A549 (cell line): ENCODE results near the gene IGFBP2.

Source experiments
- CBX8 ChIP-seq: fragments of 200-600 bp; sonication (generic); IDR thresholded peaks from 2 replicates; pipeline ENCODE4 v1.6.1; 2016
- HOXA7 ChIP-seq: fragments of 250-450 bp; sonication (Bioruptor Pico); IDR thresholded peaks from 2 replicates; pipeline ENCODE4 v1.5.0; 2020; ENCODE audit warnings: mild to moderate bottlenecking, moderate library complexity
- HOXB13 ChIP-seq: fragments of 250-450 bp; sonication (Bioruptor Pico); IDR thresholded peaks from 2 replicates; pipeline ENCODE4 v1.5.0; 2020; ENCODE audit warnings: low read depth, mild to moderate bottlenecking, moderate library complexity
- POLR2A ChIP-seq: IDR thresholded peaks from 2 replicates; pipeline ENCODE4 v1.6.1; 2012; ENCODE audit warnings: mild to moderate bottlenecking, low read length
- POLR2AphosphoS2 ChIP-seq: conservative IDR thresholded peaks from 2 replicates; pipeline ENCODE4 v1.6.1; 2012; ENCODE audit warnings: low read length, improper control_type of control experiment, inconsistent platforms
- TF ChIP-seq, protein P1 (sequence below): IDR thresholded peaks from 2 replicates; pipeline ENCODE4 v1.6.1; 2012
- TF ChIP-seq, protein P2 (sequence below): fragments of >200 bp; sonication (Bioruptor Twin); formaldehyde crosslinking; IDR thresholded peaks from 3 replicates; pipeline ENCODE4 v1.5.1; 2016

DNA sequence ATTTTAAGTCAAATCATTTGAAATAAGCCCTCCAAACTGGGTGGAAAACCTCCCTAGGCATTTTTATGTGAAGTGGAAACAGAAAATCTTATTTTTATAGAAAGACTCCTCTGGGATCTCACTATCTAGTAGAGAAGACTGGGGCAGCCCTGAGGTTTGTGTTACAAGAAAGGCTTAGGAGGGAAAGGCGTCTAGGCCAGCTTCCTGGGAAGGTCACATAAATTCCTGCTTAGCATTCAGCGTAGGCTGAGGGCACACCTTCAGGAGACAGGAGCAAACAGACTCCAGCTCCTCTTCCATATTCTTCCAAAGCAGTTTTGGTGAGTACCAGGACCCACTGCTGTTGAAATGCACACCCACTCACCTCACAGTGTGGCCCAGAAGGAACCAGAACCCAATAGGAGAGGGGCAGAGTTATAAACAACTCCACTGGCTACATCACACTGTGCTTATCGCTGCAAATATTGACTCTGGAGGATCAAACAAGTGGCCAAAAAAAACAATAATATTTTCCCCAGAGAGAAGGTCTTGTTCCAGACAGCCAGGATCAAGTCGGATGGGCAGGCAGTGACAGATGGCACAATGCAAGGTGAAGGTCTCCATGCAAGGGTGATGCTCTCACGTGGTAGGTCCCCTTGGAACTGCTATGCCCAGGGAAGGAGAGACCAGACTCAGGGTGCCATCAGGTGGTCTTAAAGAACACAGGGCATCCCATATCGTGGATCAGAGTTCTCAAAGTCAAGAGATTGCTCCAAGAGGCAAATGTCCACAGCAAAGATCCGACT, 17.7 kb upstream of the IGFBP2 start:
- TF ChIP-seq HOXA7 (no peak), POLR2AphosphoS2 (no peak), CBX8 (no peak), POLR2A (no peak), HOXB13 (CRISPR knock-in tag) (no peak)
- TF ChIP-seq, protein P1, sequence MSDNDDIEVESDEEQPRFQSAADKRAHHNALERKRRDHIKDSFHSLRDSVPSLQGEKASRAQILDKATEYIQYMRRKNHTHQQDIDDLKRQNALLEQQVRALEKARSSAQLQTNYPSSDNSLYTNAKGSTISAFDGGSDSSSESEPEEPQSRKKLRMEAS: no peak
- TF ChIP-seq, protein P2, sequence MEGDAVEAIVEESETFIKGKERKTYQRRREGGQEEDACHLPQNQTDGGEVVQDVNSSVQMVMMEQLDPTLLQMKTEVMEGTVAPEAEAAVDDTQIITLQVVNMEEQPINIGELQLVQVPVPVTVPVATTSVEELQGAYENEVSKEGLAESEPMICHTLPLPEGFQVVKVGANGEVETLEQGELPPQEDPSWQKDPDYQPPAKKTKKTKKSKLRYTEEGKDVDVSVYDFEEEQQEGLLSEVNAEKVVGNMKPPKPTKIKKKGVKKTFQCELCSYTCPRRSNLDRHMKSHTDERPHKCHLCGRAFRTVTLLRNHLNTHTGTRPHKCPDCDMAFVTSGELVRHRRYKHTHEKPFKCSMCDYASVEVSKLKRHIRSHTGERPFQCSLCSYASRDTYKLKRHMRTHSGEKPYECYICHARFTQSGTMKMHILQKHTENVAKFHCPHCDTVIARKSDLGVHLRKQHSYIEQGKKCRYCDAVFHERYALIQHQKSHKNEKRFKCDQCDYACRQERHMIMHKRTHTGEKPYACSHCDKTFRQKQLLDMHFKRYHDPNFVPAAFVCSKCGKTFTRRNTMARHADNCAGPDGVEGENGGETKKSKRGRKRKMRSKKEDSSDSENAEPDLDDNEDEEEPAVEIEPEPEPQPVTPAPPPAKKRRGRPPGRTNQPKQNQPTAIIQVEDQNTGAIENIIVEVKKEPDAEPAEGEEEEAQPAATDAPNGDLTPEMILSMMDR: no peak
